ENCODE results near the gene RPS6KC1. TPM values are rescaled to one million over a fixed set of nuclear protein-coding genes. Genes with fewer than 3 reads are reported as not detected.

RPS6KC1 gene
- total and polyA plus RNA-seq, 2 of the 4 experiments (the other 2 are of a cell fraction): 7.9 to 23.7 TPM

DNA sequence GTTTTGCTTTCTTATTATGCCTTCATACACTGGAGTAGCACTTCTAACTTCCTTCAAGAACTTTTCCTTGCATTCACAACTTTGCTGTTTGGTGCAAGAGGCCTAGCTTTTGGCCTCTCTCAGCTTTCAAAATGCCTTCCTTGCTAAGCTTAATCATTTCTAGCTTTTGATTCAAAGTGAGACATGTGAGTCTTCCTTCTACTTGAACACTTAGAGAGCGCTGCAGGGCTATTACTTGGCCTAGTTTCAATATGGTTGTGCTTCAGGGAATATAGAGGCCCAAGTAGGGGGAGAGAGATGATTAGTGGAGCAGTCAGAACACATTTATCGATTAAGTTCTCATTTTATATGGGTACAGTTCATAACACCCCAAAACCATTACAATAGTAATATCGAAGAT is 47.8 kb upstream of the RPS6KC1 start:
- Histone ChIP-seq H3K4me1 (ENCODE audit: control insufficient read depth, insufficient read depth, low read length) (no peaks in the 10 kb centered on the region), H3K14ac (replicated peaks; ENCODE audit: low read depth, low read length) (no peak overlapping the region), H4K5ac (ENCODE audit: low read depth, low read length) (no peak overlapping the region), H2AK9ac (replicated peaks; ENCODE audit: low read depth, low read length, poor library complexity) (no peak overlapping the region), H3K56ac (ENCODE audit: extremely low read depth, insufficient read depth, low read length) (no peak overlapping the region), H3K4me3 (ENCODE audit: insufficient read depth, low read depth, low read length) (no peak overlapping the region), H4K91ac (ENCODE audit: insufficient read depth, low read depth, low read length) (no peak overlapping the region), H4K8ac (ENCODE audit: low read depth in 2 of 2, low read length in 2 of 2) (no peak overlapping the region), H2BK15ac (ENCODE audit: low read depth, low read length) (no peak overlapping the region), H2BK120ac (ENCODE audit: low read depth, low read length) (no peak overlapping the region), H3K9ac (ENCODE audit: low read depth, low read length) (no peak overlapping the region), H3K9me3 (ENCODE audit: control insufficient read depth, insufficient read depth, low read length) (no peaks in the 10 kb centered on the region), H3K36me3 (ENCODE audit: control insufficient read depth, insufficient read depth, low read length) (peaks cover 20% of the 10 kb centered on the region), H3K79me1 (ENCODE audit: low read depth in 1 of 2, low read length in 2 of 2) (0 out of 4 replicates have a peak, but pooled peaks cover 0 to 2% of the 10 kb centered on the region in 2 experiments), H3K23ac (ENCODE audit: low read depth, low read length) (no peak overlapping the region), H3K4ac (ENCODE audit: low read depth, low read length) (no peak overlapping the region), H3K27ac (ENCODE audit: insufficient read depth, low read length) (no peak overlapping the region), H3K27me3 (ENCODE audit: control insufficient read depth, insufficient read depth, low read length) (no peaks in the 10 kb centered on the region), H2BK20ac (ENCODE audit: low read depth, low read length) (no peak overlapping the region), H3K9me1 (ENCODE audit: insufficient read depth, low read length) (no peaks in the 10 kb centered on the region), H2AFZ (replicated peaks; ENCODE audit: low read length, poor library complexity) (no peak overlapping the region), H2AK5ac (ENCODE audit: low read depth, low read length) (no peak overlapping the region), H3K4me2 (ENCODE audit: low read depth, low read length) (no peak overlapping the region), H3K18ac (ENCODE audit: low read depth, low read length) (no peak overlapping the region), H4K20me1 (ENCODE audit: insufficient read depth, low read length) (no peaks in the 10 kb centered on the region), H2BK5ac (ENCODE audit: low read depth, low read length, poor library complexity, severe bottlenecking) (no peak overlapping the region)
- no peak for ATAC-seq (ENCODE audit: low read depth)
- in situ Hi-C loops (cut with MboI; ENCODE audit: low sequenced_read_pairs) (no loop called here), intact Hi-C loops (cut with micrococcal nuclease) (no loop called here), dilution Hi-C loops (cut with HindIII; ENCODE audit: low sequenced_read_pairs, unreplicated experiment) (no loop called here)
- DNase-seq: no peak
- no CpG with 5 or more reads among the region's 3 CpGs for WGBS, 2 experiments (ENCODE audit: extremely low coverage in 2 of 2, insufficient read length in 1 of 2)
- TF ChIP-seq FOS (IDR thresholded peaks at IDR 0.05; ENCODE audit: low read depth, low read length) (no peak), POLR2A (IDR thresholded peaks at IDR 0.05; ENCODE audit: low read depth, low read length) (no peak), RFX5 (IDR thresholded peaks at IDR 0.05; ENCODE audit: low read depth, low read length) (no peak), NFE2L2 (IDR thresholded peaks at IDR 0.05; ENCODE audit: low read depth, low read length) (no peak), CEBPB (IDR thresholded peaks at IDR 0.05; ENCODE audit: low read depth, low read length) (no peak), MXI1 (IDR thresholded peaks at IDR 0.05; ENCODE audit: borderline replicate concordance, low read depth, low read length) (no peak), CHD1 (IDR thresholded peaks at IDR 0.05; ENCODE audit: low read depth, low read length) (no peak), RCOR1 (IDR thresholded peaks at IDR 0.05; ENCODE audit: insufficient replicate concordance, low read length) (no peak), CTCF (conservative IDR thresholded peaks at IDR 0.05; ENCODE audit: low read depth, low read length) (no peak), SMC3 (IDR thresholded peaks at IDR 0.05; ENCODE audit: low read depth, low read length) (no peak), USF2 (IDR thresholded peaks at IDR 0.05; ENCODE audit: low read depth, low read length) (no peak), BHLHE40 (IDR thresholded peaks at IDR 0.05; ENCODE audit: low read depth, low read length) (no peak), MAFK (IDR thresholded peaks at IDR 0.05; ENCODE audit: low read depth, low read length) (no peak), RAD21 (IDR thresholded peaks at IDR 0.05; ENCODE audit: low read length) (no peak), MAZ (IDR thresholded peaks at IDR 0.05; ENCODE audit: borderline replicate concordance, low read depth, low read length) (no peak)
- CTCF ChIA-PET: interaction anchor here (0.6 to 1.7 kb wide), 2 partner anchors 10 to 13 kb away, joined by 4 to 7 read pairs; no protein-coding TSS in a partner anchor
- POLR2A ChIA-PET (ENCODE audit: unreplicated experiment): no interaction called here
- BruUV-seq (replicated peaks): no TSS peak
